Panc1 (cell line): ENCODE data around the gene GPR55. TPM values are rescaled to one million over a fixed set of nuclear protein-coding genes. Genes with fewer than 3 reads are reported as not detected.

Experiments
- ATAC-seq: fragments of 200-7000 bp; cut with Tn5 transposase; 2 replicates; pipeline ENCODE4 v1.9.1; 2020; ENCODE audit warnings: mild to moderate bottlenecking, moderate library complexity
- BruUV-seq: library from RNA; stranded (reverse); fragments of 400-500 nt; replicated peaks from 2 replicates; lab custom pipeline; 2021; lab: Mats Ljungman, UMichigan
- CTCF ChIA-PET: fragments of 300-600 bp; sonication (Branson Sonifier 250); formaldehyde crosslinking; loops from one replicate; lab custom pipeline; 2022; ENCODE audit warnings: antibody characterized with exemption; lab: Charles Lee
- POLR2A ChIA-PET: fragments of 300-600 bp; sonication (Branson Sonifier 250); formaldehyde crosslinking; loops from one replicate; lab custom pipeline; 2022; ENCODE audit warnings: antibody characterized with exemption; lab: Charles Lee
- DNase-seq: peaks from one replicate; pipeline ENCODE4 v3.0.0-alpha.2; 2010; ENCODE audit warnings: low read depth, low spot score
- H3K27ac ChIP-seq: 2 replicates; pipeline ENCODE4 v1.5.1; 2011; ENCODE audit warnings: mild to moderate bottlenecking, low read length, inconsistent platforms
- H3K27me3 ChIP-seq: fragments of 200-500 bp; sonication (Bioruptor generic); 2 replicates; pipeline ENCODE4 v1.6.0; 2014; ENCODE audit warnings: low read length, inconsistent platforms; ENCODE audit not compliant: control insufficient read depth, insufficient read depth
- H3K36me3 ChIP-seq: fragments of 200-500 bp; sonication (Bioruptor generic); 2 replicates; pipeline ENCODE4 v1.5.1; 2014; ENCODE audit warnings: inconsistent platforms, mild to moderate bottlenecking, low read length, moderate library complexity; ENCODE audit not compliant: control insufficient read depth, insufficient read depth
- H3K4me1 ChIP-seq: 2 replicates; pipeline ENCODE4 v1.5.1; 2011; ENCODE audit warnings: inconsistent platforms, mild to moderate bottlenecking, low read length, moderate library complexity; ENCODE audit not compliant: control insufficient read depth, insufficient read depth
- H3K4me3 ChIP-seq, 2 experiments: 2 replicates each; pipeline ENCODE4 v1.5.1; 2011 to 2012; ENCODE audit warnings: low read depth in 2 of 2, low read length in 2 of 2, mild to moderate bottlenecking in 2 of 2, inconsistent platforms in 1 of 2, moderate library complexity in 1 of 2
- H3K9me3 ChIP-seq: fragments of 200-500 bp; sonication (Bioruptor generic); 2 replicates; pipeline ENCODE4 v1.5.1; 2014; ENCODE audit warnings: low read depth, mild to moderate bottlenecking, inconsistent platforms, low read length, moderate library complexity; ENCODE audit not compliant: control insufficient read depth, insufficient read depth
- POLR2AphosphoS5 ChIP-seq: IDR thresholded peaks from 2 replicates; pipeline ENCODE4 v1.6.1; 2012; ENCODE audit warnings: mild to moderate bottlenecking, low read depth, low read length, moderate library complexity
- SIN3A ChIP-seq: IDR thresholded peaks from 2 replicates; pipeline ENCODE4 v1.6.1; 2012; ENCODE audit warnings: low read depth, mild to moderate bottlenecking, low read length, moderate library complexity, borderline replicate concordance; ENCODE audit not compliant: insufficient read depth
- TCF7L2 ChIP-seq: IDR thresholded peaks from 2 replicates; pipeline ENCODE4 v1.6.1; 2011; ENCODE audit warnings: mild to moderate bottlenecking, low read depth, low read length, inconsistent platforms
- in situ Hi-C: cut with HindIII; loops from 2 replicates; pipeline ENCODE4 v1.10.0; 2016; ENCODE audit warnings: low sequenced_read_pairs, low pct_unique_long_range_greater_than_20kb
- intact Hi-C: fragments of 100-400 bp; cut with micrococcal nuclease; formaldehyde crosslinking; loops from one replicate; pipeline ENCODE4 v1.10.0; 2022; ENCODE audit not compliant: unreplicated experiment
- total RNA-seq: library from RNA; stranded (reverse); gene quantifications from one replicate; pipeline ENCODE4 v1.2.1, GENCODE V29; 2021; ENCODE audit not compliant: unreplicated experiment
- TF ChIP-seq, protein P1 (sequence below): fragments of 450-650 bp; IDR thresholded peaks from 2 replicates; pipeline ENCODE4 v1.5.1; 2017; ENCODE audit warnings: mild to moderate bottlenecking
- TF ChIP-seq, protein P2 (sequence below), 2 experiments: IDR thresholded peaks; 2 replicates each; pipeline ENCODE4 v1.6.1; 2011 to 2012; ENCODE audit warnings: low read depth in 2 of 2, control low read depth in 1 of 2, low read length in 1 of 2, mild to moderate bottlenecking in 1 of 2, moderate library complexity in 1 of 2; ENCODE audit not compliant: insufficient read depth in 1 of 2

Gene GPR55
- total RNA-seq, 1 experiment from 2014 or later = 0.08 TPM

DNA sequence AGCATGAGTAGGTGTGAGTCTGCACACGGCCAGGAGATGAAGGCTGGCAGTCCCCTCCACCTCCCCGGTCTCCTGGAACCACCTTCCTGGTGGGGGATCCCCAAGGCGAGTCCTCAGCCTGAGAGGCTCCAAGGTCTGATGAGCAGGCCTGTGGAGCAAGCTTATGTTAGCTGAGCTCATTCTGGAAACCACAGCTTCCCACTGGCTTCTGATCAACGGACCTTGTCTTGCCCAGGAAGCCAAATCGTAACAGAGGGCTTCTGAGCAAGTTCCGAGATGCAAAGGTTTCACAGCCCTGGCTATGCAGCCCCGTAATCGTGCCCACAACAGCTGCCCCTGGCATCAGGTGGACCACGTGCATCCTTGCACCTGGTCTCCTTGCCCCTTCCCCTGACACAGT is 28.8 kb upstream of the GPR55 start:
- H3K4me3 ChIP-seq = no peak overlapping the region
- in situ Hi-C loops = loop anchor here (5.0 kb wide), 1 partner anchor 77 kb away; no protein-coding TSS in a partner anchor
- no TSS peak for BruUV-seq
- no peaks in the 10 kb centered on the region for H3K9me3 ChIP-seq
- DNase-seq = no peak
- intact Hi-C loops = no loop called here
- TF ChIP-seq, protein P1, sequence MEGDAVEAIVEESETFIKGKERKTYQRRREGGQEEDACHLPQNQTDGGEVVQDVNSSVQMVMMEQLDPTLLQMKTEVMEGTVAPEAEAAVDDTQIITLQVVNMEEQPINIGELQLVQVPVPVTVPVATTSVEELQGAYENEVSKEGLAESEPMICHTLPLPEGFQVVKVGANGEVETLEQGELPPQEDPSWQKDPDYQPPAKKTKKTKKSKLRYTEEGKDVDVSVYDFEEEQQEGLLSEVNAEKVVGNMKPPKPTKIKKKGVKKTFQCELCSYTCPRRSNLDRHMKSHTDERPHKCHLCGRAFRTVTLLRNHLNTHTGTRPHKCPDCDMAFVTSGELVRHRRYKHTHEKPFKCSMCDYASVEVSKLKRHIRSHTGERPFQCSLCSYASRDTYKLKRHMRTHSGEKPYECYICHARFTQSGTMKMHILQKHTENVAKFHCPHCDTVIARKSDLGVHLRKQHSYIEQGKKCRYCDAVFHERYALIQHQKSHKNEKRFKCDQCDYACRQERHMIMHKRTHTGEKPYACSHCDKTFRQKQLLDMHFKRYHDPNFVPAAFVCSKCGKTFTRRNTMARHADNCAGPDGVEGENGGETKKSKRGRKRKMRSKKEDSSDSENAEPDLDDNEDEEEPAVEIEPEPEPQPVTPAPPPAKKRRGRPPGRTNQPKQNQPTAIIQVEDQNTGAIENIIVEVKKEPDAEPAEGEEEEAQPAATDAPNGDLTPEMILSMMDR = no peak
- no peak for TF ChIP-seq TCF7L2
- TF ChIP-seq, protein P2, sequence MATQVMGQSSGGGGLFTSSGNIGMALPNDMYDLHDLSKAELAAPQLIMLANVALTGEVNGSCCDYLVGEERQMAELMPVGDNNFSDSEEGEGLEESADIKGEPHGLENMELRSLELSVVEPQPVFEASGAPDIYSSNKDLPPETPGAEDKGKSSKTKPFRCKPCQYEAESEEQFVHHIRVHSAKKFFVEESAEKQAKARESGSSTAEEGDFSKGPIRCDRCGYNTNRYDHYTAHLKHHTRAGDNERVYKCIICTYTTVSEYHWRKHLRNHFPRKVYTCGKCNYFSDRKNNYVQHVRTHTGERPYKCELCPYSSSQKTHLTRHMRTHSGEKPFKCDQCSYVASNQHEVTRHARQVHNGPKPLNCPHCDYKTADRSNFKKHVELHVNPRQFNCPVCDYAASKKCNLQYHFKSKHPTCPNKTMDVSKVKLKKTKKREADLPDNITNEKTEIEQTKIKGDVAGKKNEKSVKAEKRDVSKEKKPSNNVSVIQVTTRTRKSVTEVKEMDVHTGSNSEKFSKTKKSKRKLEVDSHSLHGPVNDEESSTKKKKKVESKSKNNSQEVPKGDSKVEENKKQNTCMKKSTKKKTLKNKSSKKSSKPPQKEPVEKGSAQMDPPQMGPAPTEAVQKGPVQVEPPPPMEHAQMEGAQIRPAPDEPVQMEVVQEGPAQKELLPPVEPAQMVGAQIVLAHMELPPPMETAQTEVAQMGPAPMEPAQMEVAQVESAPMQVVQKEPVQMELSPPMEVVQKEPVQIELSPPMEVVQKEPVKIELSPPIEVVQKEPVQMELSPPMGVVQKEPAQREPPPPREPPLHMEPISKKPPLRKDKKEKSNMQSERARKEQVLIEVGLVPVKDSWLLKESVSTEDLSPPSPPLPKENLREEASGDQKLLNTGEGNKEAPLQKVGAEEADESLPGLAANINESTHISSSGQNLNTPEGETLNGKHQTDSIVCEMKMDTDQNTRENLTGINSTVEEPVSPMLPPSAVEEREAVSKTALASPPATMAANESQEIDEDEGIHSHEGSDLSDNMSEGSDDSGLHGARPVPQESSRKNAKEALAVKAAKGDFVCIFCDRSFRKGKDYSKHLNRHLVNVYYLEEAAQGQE (IDR thresholded peaks at IDR 0.05; ENCODE audit: insufficient read depth in 1 of 2, low read depth in 2 of 2, low read length in 1 of 2) = no peak
- no peak for TF ChIP-seq SIN3A
- no peak for TF ChIP-seq POLR2AphosphoS5
- POLR2A ChIA-PET = no interaction called here
- H3K36me3 ChIP-seq = no peaks in the 10 kb centered on the region
- no peak for ATAC-seq
- H3K27ac ChIP-seq = no peak overlapping the region
- peaks cover 20% of the 10 kb centered on the region for H3K27me3 ChIP-seq
- CTCF ChIA-PET = no interaction called here
- H3K4me1 ChIP-seq = no peaks in the 10 kb centered on the region

DNA sequence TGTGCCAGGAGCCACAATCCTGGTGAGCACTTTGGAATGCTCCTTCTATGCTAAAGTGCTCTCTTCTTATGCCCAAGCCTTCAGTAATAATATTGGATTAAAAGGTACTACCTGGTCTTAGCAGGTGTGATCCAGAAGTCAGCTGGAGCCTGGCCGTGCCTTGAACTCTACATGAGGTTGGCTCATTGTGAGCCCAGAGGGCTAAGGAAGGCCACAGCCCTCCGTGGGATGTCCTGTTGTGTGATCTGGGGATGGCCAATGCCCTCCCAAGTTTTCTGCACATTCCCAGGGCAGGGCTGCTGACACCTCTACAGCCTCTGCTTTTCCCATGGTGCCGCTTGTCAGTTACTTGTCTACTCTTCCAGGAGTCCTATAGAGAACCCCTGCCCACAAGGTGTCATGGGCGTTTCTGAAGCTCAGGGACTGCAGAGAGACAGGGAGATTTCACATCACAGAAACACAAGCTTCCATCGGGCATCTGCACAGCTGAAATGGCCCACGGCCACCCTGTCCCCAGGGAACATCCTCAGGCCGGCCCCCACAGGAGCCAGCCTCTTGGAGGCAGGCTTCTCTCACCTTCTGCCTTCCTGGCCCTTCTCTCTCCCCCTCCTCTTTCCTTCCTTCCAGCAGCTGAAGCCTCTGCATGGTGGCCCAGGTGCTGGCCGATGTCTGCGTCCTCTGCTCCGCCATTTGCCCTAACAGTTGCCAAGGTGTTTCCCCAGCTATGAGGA is 27.3 kb upstream of the GPR55 start:
- no peak for TF ChIP-seq TCF7L2
- no peak for TF ChIP-seq SIN3A
- TF ChIP-seq, protein P1 = no peak
- no peak for TF ChIP-seq POLR2AphosphoS5
- POLR2A ChIA-PET = interaction anchor here (0.5 kb wide), 1 partner anchor 125 kb away, joined by 3 read pairs; no protein-coding TSS in a partner anchor
- Histone ChIP-seq H3K4me3 (no peak overlapping the region), H3K27ac (no peak overlapping the region), H3K9me3 (no peaks in the 10 kb centered on the region), H3K36me3 (no peaks in the 10 kb centered on the region), H3K4me1 (no peaks in the 10 kb centered on the region), H3K27me3 (peaks cover 10% of the 10 kb centered on the region; the same call in 1 of the 2 replicates)
- no TSS peak for BruUV-seq
- in situ Hi-C loops (loop anchor here (5.0 kb wide), 1 partner anchor 75 kb away; no protein-coding TSS in a partner anchor), intact Hi-C loops (no loop called here)
- DNase-seq (no peak), ATAC-seq (no peak)
- CTCF ChIA-PET = no interaction called here
